Neural cell (in vitro differentiated cells): ENCODE results near the gene CXCR5.

Source experiments
- EP300 ChIP-seq: fragments of 450-650 bp; conservative IDR thresholded peaks from 2 replicates; pipeline ENCODE4 v1.6.1; 2014; ENCODE audit warnings: antibody characterized with exemption, mild to moderate bottlenecking, moderate library complexity; ENCODE audit not compliant: poor library complexity, severe bottlenecking
- EZH2 ChIP-seq: fragments of 200-600, 300-800 bp; shearing (Covaris generic), sonication (generic); IDR thresholded peaks from 2 replicates; pipeline ENCODE4 v1.6.1; 2014; ENCODE audit warnings: antibody characterized with exemption, low read length, borderline replicate concordance, mild to moderate bottlenecking; ENCODE audit not compliant: insufficient read depth, poor library complexity, severe bottlenecking
- MXI1 ChIP-seq: fragments of 450-650 bp; conservative IDR thresholded peaks from 2 replicates; pipeline ENCODE4 v1.6.1; 2014; ENCODE audit warnings: antibody characterized with exemption, mild to moderate bottlenecking; ENCODE audit not compliant: poor library complexity, severe bottlenecking
- POLR2AphosphoS5 ChIP-seq: IDR thresholded peaks from 2 replicates; pipeline ENCODE4 v1.6.1; 2012
- RAD21 ChIP-seq: fragments of 450-650 bp; conservative IDR thresholded peaks from 2 replicates; pipeline ENCODE4 v1.6.1; 2014; ENCODE audit warnings: antibody characterized with exemption, mild to moderate bottlenecking, moderate library complexity
- TAF1 ChIP-seq: IDR thresholded peaks from 2 replicates; pipeline ENCODE4 v1.6.1; 2012; ENCODE audit warnings: low read depth
- TF ChIP-seq, protein P1 (sequence below): fragments of 450-650 bp; IDR thresholded peaks from 2 replicates; pipeline ENCODE4 v1.5.1; 2014; ENCODE audit warnings: antibody characterized with exemption, mild to moderate bottlenecking, moderate library complexity; ENCODE audit not compliant: poor library complexity, severe bottlenecking
- TF ChIP-seq, protein P2 (sequence below): IDR thresholded peaks from 2 replicates; pipeline ENCODE4 v1.6.1; 2012; ENCODE audit warnings: borderline replicate concordance

DNA sequence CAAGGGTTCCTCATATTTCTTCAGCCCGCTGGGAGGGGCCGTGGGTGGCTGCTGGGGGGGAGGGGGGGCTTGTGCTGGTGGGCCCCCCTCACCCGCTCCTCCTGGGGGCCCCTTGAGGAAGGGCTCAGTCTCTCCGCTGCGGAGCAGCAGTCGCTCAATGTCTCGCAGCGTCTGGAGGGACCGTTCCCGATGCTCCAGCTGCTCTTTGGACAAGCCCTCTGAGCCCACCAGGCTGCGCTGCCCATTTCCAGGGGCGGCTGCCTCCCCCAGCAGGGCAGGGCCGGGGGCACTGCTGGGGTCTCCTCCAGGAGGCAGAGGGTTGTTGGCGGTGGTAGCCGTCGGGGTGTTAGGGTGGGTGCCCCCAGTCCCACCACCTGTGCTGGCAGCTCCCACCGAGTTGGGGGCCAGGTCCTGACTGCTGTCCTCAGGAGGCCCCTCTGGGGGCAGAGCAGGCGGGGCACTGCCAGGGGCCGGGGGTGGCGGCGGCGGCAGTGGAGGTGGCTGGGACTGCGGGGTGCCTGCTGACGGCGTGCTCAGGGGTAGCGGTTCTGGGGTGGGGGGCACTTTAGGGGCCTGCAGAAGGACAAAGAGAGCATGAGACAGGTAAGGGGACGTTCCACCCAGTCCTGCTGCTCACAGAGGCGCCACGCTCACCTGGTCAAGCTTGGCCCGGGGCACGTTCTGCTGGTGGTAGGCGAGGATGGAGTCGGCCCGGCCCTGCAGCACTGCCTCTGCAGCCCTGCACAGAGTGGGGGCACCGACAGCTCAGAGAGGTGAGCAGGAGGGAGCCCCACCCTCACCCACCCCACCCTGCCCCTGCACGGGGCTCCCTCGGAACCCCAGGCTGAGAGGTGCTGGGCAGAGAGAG lies 18.9 kb downstream of the CXCR5 start:
- TF ChIP-seq, protein P1, sequence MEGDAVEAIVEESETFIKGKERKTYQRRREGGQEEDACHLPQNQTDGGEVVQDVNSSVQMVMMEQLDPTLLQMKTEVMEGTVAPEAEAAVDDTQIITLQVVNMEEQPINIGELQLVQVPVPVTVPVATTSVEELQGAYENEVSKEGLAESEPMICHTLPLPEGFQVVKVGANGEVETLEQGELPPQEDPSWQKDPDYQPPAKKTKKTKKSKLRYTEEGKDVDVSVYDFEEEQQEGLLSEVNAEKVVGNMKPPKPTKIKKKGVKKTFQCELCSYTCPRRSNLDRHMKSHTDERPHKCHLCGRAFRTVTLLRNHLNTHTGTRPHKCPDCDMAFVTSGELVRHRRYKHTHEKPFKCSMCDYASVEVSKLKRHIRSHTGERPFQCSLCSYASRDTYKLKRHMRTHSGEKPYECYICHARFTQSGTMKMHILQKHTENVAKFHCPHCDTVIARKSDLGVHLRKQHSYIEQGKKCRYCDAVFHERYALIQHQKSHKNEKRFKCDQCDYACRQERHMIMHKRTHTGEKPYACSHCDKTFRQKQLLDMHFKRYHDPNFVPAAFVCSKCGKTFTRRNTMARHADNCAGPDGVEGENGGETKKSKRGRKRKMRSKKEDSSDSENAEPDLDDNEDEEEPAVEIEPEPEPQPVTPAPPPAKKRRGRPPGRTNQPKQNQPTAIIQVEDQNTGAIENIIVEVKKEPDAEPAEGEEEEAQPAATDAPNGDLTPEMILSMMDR, result no peak
- TF ChIP-seq POLR2AphosphoS5 (no peak), EZH2 (no peak), TAF1 (no peak), MXI1 (no peak), RAD21 (no peak), EP300 (no peak)
- TF ChIP-seq, protein P2, sequence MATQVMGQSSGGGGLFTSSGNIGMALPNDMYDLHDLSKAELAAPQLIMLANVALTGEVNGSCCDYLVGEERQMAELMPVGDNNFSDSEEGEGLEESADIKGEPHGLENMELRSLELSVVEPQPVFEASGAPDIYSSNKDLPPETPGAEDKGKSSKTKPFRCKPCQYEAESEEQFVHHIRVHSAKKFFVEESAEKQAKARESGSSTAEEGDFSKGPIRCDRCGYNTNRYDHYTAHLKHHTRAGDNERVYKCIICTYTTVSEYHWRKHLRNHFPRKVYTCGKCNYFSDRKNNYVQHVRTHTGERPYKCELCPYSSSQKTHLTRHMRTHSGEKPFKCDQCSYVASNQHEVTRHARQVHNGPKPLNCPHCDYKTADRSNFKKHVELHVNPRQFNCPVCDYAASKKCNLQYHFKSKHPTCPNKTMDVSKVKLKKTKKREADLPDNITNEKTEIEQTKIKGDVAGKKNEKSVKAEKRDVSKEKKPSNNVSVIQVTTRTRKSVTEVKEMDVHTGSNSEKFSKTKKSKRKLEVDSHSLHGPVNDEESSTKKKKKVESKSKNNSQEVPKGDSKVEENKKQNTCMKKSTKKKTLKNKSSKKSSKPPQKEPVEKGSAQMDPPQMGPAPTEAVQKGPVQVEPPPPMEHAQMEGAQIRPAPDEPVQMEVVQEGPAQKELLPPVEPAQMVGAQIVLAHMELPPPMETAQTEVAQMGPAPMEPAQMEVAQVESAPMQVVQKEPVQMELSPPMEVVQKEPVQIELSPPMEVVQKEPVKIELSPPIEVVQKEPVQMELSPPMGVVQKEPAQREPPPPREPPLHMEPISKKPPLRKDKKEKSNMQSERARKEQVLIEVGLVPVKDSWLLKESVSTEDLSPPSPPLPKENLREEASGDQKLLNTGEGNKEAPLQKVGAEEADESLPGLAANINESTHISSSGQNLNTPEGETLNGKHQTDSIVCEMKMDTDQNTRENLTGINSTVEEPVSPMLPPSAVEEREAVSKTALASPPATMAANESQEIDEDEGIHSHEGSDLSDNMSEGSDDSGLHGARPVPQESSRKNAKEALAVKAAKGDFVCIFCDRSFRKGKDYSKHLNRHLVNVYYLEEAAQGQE, result no peak
